Activated CD4-positive, alpha-beta T cell treated with anti-CD3 and anti-CD28 coated beads for 1 hour (primary cell): ENCODE results near the gene CEACAM16.

Source experiments
- DNase-seq: peaks from one replicate; pipeline ENCODE4 v3.0.0-alpha.2; 2020

The CEACAM16 gene

DNA sequence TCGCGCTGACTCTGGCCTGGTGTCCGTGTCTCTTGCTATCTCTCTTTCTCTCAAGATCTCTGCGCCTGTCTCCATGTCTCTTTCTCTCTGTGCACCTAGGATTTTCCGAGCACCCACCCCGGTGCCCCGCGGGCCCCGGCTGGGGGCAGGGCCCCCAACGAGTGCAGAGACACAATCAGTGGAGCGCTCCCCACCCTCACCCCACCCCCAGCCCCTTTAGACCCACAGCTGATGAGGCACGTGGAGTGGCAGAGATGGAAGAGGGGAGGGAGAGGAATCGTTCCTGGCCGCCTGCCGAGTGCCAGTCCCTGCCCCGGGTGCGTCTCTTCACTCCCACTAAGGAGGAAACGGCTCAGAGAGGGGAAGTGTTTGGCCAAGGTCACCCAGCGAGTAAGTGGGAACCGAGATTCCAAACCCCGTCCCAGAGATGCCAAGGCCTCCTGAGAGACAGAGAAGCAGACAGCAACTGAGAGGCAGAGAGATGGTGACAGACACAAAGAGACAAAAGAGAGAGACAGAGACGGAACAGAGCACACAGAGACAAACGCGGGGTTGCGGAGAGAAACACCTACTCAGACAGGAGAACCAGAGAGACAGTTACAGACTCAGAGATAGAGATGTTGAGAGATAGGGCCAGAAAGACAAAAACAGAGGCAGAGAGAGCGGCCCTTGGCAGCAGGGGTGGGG is 48.9 kb downstream of the CEACAM16 start:
- no peak for DNase-seq

DNA sequence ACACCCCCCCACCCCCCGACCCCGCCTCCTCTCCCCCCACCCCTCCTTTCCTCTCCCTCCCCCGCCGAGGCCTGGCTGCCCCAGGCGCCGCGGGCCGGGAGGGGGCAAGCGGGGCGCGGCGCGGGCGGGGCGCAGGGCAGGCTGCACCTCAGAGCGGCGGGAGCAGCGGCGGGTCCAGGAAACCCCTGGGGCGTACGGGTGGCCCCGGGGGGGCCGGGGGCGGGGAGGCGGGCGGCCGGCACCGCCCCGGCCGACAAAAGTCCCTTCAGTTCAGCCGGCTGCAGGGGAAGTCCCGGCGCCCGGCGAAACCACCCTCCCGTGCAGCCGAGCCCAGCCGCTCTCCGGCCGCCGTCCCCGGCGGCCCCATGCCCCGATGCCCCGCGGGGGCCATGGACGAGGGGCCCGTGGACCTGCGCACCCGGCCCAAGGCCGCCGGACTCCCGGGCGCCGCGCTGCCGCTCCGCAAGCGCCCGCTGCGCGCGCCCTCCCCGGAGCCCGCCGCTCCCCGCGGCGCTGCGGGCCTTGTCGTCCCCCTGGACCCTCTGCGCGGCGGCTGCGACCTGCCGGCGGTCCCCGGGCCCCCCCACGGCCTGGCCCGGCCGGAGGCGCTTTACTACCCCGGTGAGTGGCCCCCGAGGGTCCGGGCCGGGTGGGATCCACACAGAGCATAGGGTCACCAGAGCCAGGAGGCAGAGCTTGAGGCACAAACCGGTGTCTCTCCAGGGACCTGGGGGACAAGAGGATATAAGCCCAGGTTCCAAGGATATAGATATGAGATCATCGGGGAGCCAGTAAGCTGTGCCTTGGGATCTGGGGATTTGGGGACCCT is 49.7 kb downstream of the CEACAM16 start, which contains the start of gene BCL3:
Gene BCL3 (plus strand): TSS at position 283 of the 829 bp plus-strand sequence. CDS start 83 bp downstream, at position 366.
- peak; percentile 59 for DNase-seq

DNA sequence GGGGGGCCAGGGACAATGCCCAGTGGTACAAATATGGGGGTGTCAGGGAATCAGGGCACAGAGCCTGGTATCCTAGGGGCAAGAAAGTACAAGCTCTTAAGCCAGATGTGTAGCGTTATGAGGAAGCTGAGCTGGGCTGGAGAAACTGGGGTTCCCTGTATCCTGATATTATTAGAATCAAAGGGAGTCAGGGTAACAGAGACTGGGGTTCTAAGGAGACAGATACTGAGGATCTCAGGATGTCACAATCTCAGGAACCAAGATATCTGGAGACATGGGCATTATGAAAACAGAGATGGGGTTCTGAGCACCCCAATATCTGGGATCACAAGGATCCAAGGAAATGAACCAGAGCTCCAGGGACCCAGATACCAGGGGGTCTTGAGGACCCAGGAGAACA is 50.3 kb downstream of the CEACAM16 start:
- no peak for DNase-seq

DNA sequence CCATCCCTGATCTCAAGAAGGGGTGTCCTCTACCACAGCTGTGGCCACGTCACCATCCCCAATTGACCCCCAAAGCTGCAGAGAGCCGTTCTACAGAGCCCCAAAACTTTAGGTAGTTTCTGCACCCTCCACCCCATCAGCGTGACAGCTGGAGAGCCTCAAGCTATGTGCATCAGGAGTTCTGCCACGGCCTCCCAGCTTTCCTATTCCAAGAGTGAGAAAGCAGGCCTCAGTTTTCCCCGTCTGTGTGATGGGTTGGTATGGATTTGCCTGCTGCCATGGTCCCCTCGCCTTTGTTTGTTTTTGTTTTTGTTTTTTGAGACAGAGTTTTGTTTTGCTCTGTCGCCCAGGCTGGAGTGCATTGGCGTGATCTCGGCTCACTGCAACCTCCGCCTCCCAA is 51.0 kb downstream of the CEACAM16 start:
- DNase-seq: no peak

DNA sequence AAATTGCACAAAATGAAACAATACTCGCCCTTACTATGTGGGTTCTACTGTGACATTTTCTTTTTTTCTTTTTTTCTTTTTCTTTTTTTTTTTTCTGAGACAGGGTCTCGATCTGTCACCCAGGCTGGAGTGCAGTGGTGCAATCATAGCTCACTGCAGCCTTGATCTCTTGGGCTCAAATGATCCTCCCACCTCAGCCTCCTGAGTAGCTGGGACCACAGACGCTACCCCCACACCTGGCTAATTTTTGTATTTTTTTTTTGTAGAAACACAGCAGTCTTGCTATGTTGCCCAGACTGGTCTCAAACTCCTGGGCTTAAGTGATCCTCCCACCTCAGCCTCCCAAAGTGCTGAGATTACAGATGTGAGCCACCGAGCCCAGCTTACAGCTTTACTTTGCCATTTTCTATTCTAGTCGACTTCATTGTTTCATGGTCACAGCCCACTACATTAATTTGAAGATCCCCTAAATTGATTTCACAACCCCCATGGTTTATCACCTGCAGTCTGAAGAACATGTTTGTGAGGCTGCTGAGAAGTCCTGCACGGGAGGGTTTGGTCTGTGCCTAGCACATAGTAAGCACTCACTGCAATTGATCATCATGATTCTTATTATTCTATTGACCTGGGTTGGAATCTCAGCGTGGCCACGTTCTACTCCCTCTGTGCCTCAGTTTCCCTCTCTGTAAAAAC is 53.3 kb downstream of the CEACAM16 start:
- DNase-seq: no peak

DNA sequence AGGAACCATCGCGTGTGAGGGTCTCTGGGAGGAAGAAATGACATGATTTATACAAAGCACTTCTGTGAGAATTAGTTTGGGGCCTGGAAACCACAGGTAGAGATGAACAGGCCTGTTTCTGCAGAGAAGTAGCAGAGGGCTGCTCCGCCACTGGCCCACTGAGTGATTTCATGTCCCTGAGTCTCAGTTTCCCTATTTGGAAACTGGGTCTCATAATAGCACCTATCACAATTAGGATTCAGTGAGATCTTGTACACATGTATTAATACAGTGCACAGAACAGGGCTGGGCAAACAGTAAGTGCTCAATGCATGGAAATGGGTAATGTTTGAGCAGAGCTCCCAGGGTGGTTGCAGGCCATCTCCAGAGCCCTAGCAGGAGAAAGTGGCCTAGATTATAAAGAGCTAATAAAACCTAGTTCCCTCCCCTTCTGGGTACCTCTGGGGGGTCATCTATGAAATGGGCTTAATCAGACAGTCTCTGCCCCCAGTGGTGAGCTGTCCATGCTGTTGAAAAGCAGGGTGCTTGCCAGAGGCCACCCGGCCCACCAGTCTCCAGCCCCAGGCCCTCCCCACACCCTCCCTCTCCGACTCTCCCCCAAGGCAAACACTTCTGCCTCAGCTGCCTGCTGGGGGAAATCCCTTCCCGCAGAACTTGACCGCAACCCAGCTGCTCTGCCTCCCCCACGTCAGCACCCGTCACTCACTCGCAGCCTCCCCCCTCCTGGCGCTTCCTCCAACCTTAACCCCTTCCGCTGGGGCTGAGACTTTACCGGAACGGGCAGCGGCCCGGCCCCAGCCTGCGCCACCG is 54.1 kb downstream of the CEACAM16 start:
- DNase-seq: peak; percentile 90

DNA sequence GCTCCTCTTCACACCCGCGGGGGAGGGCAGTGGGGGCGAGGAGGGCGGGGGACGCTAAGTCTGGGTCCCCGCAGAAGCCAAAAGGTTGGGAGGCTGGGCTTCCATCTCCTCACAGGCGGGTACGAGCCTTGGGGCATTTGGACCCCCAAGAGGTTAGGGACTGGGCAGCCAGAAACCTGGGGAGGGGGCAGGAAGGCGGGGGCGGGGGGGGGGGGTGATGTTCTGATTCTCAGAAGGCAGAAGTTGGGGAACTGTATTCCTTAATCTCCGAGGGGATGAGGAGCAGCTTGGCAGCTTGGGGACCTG is 54.6 kb downstream of the CEACAM16 start:
- no peak for DNase-seq

DNA sequence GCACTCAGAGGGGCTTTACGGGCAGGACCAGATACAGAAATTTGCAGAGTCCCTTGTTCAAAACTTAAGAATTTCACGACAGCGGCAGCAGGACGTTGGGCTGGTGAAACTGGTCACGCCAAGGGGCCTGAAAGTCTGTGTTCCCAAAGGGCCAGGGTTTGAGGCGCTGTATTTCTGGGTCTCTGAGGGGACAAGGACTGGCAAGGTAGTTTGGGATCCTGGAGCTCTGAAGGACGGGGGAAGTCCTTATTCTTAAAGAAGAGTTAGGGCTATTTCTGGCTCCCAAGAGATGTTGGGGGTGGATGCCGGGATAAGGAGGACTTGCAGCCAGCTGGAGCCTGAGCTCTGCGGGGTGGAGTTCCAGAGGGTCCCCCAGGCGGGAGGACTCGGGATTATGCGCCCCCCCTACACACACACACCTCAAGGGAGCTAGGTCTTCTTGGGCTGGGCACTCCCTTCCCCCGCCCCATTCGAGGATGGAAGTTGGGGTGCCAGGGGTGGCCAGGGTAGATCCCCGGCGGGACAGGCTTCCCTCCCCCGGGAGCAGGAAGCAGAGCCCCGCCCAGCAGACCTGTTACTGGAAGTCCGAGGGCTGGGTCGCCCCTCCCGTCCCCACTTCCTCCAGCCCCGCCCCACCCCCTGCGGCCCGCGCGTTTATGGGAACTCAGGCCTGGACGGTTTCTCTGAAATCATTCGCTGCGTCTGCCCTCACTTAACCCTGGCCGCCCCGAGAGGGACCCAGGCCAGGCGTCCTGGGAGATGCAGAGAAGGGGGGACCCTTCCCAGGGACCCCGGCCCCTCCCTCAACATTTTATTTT is 55.2 kb downstream of the CEACAM16 start:
- DNase-seq: peak; percentile 42

DNA sequence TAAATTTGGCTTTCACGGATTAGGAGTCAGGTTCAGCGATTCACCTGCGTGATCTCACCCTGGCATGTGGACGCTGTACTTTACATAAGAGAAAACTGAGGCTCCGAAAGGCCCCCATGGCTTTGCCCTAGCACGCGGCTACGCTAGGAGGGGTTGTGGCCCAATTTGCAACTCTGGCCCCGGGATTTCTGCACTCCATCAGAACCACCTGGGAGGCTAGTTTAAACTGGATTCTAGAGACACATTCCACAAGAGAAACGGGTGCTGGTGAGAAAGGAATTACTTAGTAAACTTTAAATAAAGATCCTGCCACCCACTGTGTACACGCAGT is 55.8 kb downstream of the CEACAM16 start:
- DNase-seq: no peak

DNA sequence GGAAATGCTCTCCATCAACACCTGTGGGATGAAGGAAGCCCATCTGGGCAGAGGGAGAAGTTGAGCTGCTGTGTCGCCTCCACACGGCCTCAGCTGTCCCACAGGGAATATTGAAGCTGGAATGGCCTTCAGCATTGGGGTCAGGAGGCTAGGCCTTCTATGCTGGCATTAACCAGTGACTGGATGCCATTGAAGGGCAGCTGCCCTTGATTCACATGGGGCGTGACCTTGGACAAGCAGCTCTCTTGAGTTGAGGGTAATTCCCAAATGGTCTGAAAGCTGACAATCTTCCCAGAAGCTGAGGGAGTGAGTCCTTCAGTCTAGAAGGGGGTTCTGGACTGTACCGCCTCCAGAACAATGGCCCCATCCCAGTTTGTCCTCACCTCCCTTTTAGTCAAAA is 56.3 kb downstream of the CEACAM16 start:
- DNase-seq: no peak

DNA sequence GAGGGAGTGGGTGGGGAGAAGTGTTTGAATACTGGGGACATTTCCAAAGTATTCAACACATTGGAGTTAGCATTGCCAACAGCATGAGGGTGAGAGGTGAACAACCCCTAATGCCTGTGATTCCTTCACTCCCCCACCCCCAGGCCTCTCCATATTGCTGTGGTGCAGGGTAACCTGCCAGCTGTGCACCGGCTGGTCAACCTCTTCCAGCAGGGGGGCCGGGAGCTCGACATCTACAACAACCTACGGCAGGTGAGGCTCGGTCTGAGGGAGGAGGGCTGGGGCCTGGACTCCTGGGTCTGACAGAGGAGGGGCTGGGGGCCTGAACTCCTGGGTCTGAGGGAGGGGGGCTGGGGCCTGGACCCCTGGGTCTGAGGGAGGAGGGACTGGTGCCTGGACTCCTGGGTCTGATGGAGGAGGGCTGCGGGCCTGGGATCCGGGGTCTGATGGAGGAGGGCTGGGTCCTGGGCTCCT is 57.2 kb downstream of the CEACAM16 start:
- DNase-seq: no peak

DNA sequence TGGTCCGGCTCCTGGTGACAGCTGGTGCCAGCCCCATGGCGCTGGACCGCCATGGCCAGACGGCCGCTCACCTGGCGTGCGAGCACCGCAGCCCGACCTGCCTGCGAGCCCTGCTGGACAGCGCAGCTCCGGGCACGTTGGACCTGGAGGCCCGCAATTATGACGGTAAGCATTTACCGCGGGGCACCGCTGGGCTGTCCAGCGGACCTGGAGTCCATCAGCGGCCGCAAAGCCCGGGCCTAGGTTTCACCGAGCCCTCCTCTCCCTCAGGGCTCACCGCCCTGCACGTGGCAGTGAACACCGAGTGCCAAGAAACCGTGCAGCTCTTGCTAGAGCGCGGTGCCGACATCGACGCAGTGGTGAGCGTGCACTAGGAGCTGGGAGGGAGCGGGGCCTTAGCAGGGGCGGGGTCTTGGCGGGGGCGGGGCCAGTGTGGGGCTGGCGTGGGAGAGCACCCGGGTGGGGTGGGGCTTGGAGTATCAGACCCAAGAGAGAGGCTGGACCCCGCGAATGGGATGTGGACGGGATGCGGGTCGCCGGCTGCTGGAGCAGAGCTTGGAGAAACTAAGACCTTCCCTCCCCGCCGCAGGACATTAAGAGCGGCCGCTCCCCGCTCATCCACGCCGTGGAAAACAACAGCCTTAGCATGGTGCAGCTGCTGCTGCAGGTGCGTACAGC is 58.2 kb downstream of the CEACAM16 start:
- DNase-seq: no peak

DNA sequence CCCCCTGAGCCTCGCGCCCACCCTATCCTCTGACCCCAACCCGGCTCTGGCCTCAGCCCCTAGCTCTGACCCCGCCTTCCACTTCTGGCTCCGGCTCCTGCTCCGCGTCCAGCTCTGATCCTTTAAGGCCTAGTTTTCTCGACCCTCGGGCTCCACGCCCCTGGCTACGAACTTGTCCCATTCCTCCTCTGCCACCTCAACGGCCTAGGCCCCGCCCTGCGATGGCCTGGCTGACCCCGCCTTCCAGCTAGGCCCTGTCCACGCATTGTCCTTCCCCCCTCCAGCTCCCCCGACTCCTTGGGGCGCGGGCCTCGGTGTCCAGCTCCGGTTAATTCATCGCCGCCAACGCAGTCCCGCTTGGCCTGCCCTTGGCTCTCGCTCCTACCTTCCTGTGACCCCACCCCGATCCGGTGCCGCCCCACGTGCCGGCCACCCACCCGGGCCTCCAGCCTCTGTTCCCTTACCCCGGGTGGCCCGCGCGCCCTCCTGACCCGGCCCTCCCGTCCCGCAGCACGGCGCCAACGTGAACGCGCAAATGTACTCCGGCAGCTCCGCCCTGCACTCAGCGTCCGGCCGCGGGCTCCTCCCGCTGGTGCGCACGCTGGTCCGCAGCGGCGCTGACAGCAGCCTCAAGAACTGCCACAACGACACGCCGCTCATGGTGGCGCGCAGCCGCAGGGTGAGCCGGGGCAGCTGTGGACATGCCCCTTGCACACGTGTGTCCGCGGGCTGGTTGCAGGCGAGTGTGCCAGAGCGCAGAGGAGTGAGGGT is 59.0 kb downstream of the CEACAM16 start:
- no peak for DNase-seq

DNA sequence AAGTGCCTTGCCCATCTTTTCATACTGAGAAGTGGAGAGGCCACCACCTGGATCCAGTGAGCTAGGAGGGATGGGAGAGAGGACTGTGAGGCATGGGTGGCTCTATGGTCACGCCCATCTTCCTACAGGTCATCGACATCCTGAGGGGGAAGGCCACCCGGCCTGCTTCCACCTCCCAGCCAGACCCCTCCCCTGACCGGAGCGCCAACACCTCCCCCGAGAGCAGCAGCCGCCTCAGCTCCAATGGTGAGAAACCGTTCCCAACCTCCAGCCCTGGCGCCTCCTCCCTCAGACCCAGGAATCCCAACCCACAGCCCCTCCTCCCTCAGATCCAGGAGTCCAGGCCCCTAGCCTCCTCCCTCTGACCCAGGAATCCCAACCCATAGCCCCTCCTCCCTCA is 59.6 kb downstream of the CEACAM16 start:
- DNase-seq: no peak

DNA sequence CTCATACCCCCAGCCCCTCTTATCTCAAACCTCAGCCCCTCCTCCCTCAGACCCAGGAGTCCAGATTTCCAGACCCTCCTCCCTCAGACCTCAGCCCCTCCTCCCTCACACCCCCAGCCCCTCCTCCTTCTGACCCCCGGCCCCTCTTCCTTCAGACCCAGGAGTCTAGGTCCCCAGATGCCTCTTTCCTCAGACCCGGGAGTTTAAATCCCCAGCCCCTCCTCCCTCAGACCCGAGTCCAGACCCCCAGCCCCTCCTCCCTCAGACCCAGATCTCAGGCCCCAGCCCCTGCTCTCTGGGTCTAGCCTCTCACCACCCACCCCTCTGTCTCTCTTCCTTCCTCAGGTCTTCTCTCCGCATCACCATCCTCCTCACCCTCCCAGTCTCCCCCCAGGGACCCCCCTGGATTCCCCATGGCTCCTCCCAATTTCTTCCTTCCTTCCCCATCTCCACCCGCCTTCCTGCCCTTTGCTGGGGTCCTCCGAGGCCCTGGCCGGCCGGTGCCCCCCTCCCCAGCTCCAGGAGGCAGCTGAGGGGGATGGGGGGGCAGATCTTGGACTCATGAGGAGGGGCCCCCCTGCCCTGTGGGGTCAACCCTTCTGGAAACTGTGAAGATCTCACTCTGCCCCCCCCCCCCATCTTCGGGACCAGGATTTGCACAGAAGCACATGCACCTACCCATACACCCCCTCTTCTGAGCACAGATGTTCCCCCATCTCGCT is 60.3 kb downstream of the CEACAM16 start:
- DNase-seq: no peak
